PC-3 (cell line): ENCODE data around the gene KLHL2.

Experiments used
- EZH2 ChIP-seq: fragments of 300-600 bp; sonication (generic); IDR thresholded peaks from one replicate; pipeline ENCODE4 v1.6.1; 2017; ENCODE audit warnings: antibody characterized with exemption, mild to moderate bottlenecking, low read length; ENCODE audit not compliant: unreplicated experiment
- EZH2phosphoT487 ChIP-seq: fragments of 300-600 bp; sonication (generic); IDR thresholded peaks from 2 replicates; pipeline ENCODE4 v1.6.1; 2018; ENCODE audit warnings: mild to moderate bottlenecking, antibody characterized with exemption, low read length, borderline replicate concordance
- TF ChIP-seq, protein P1 (sequence below): fragments of 300-600 bp; sonication (generic); conservative IDR thresholded peaks from 2 replicates; pipeline ENCODE4 v1.5.1; 2017; ENCODE audit warnings: antibody characterized with exemption, low read depth, mild to moderate bottlenecking, low read length

DNA sequence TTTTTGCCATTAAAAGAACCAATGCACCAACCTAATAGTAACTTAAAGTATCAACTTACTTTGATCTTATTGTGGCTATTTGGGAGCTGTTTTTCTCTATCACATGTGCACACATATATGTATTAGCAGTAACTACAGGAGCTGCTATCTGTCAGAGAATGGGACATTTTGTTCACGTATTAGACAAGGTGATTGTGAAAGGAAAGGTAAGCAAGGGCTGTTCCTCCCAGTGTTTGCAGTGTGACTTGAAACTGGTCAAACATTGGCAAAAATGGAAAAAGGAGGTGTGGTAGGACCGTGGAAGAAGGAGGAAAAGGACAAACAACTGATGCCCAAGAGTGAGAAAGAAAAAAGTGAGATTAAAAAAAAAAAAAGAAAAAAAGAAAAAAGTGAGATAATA, 43.1 kb upstream of the KLHL2 start:
- TF ChIP-seq, protein P1, sequence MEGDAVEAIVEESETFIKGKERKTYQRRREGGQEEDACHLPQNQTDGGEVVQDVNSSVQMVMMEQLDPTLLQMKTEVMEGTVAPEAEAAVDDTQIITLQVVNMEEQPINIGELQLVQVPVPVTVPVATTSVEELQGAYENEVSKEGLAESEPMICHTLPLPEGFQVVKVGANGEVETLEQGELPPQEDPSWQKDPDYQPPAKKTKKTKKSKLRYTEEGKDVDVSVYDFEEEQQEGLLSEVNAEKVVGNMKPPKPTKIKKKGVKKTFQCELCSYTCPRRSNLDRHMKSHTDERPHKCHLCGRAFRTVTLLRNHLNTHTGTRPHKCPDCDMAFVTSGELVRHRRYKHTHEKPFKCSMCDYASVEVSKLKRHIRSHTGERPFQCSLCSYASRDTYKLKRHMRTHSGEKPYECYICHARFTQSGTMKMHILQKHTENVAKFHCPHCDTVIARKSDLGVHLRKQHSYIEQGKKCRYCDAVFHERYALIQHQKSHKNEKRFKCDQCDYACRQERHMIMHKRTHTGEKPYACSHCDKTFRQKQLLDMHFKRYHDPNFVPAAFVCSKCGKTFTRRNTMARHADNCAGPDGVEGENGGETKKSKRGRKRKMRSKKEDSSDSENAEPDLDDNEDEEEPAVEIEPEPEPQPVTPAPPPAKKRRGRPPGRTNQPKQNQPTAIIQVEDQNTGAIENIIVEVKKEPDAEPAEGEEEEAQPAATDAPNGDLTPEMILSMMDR, result no peak
- TF ChIP-seq EZH2 (no peak), EZH2phosphoT487 (no peak)
